BJ (cell line): ENCODE measurements around the gene ABLIM2. TPM values are rescaled to one million over a fixed set of nuclear protein-coding genes. Genes with fewer than 3 reads are reported as not detected.

ENCODE experiments used
- CTCF ChIA-PET: fragments of 350-600 bp; formaldehyde crosslinking; extraction: SDS; loops from one replicate; lab custom pipeline; 2021; ENCODE audit warnings: antibody characterized with exemption, inconsistent platforms; lab: Yijun Ruan, JAX
- POLR2A ChIA-PET: fragments of 300-600 bp; sonication (Branson Sonifier 250); formaldehyde crosslinking; extraction: SDS; loops from one replicate; lab custom pipeline; 2021; ENCODE audit warnings: antibody characterized with exemption; lab: Charles Lee
- DNase-seq: peaks from one replicate; pipeline ENCODE4 v3.0.0-alpha.2; 2011; ENCODE audit warnings: low read depth
- H3K27me3 ChIP-seq: 2 replicates; pipeline ENCODE4 v1.6.0; 2011; ENCODE audit warnings: low read length; ENCODE audit not compliant: control insufficient read depth, insufficient read depth
- H3K36me3 ChIP-seq: 2 replicates; pipeline ENCODE4 v1.5.1; 2011; ENCODE audit warnings: low read length; ENCODE audit not compliant: control insufficient read depth, insufficient read depth
- H3K4me3 ChIP-seq: 2 replicates; pipeline ENCODE4 v1.5.1; 2011; ENCODE audit warnings: low read depth, mild to moderate bottlenecking, control low read depth, low read length
- polyA plus RNA-seq: library from polyadenylated mRNA; depleted of rRNA; stranded (reverse); fragments of >200 nt; gene quantifications from 2 replicates; pipeline ENCODE4 v1.2.3, GENCODE V29; 2011
- TF ChIP-seq, protein P1 (sequence below): IDR thresholded peaks from 2 replicates; pipeline ENCODE4 v1.5.1; 2011; ENCODE audit warnings: low read depth, mild to moderate bottlenecking, control low read depth, inconsistent platforms, low read length, moderate library complexity; ENCODE audit not compliant: insufficient read depth

ABLIM2 gene
- polyA plus RNA-seq, 1 experiment, result 0.07 TPM

DNA sequence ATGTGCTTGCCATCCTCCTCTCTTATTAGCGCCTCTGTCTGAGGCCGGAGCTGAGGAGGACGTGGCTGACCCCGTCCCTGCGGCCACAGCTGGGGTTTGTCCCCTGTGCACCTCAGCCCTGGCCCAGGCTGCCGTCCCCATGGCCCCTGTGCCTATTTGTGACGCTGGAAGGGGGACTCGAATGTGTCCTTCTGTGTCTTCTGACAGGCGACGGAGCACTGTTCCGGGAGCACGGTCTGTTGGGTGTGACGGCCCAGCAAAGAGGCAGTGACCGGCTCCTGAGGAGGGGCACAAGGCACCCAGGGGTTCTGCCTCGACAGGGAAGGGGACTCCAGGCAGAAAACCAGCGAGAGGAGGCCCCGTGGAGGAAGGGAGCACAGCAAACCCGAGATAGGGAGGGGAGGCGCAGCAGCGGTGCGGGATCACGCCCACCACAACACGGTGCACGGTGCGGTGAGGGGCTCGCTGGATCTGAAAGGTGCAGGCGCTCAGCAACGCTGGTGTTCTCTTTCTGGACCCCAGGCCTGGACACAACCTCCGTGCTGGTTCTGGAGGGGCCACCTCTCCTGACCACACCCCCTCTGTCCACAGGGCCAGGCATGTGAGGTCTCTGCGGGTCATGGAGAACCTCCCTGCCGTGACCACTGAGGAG is 46.1 kb upstream of the ABLIM2 start:
- TF ChIP-seq, protein P1, sequence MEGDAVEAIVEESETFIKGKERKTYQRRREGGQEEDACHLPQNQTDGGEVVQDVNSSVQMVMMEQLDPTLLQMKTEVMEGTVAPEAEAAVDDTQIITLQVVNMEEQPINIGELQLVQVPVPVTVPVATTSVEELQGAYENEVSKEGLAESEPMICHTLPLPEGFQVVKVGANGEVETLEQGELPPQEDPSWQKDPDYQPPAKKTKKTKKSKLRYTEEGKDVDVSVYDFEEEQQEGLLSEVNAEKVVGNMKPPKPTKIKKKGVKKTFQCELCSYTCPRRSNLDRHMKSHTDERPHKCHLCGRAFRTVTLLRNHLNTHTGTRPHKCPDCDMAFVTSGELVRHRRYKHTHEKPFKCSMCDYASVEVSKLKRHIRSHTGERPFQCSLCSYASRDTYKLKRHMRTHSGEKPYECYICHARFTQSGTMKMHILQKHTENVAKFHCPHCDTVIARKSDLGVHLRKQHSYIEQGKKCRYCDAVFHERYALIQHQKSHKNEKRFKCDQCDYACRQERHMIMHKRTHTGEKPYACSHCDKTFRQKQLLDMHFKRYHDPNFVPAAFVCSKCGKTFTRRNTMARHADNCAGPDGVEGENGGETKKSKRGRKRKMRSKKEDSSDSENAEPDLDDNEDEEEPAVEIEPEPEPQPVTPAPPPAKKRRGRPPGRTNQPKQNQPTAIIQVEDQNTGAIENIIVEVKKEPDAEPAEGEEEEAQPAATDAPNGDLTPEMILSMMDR, result no peak
- DNase-seq, result no peak
- Histone ChIP-seq H3K4me3 (no peak overlapping the region), H3K27me3 (peaks cover 1% of the 10 kb centered on the region; the same call in 1 of the 2 replicates), H3K36me3 (no peaks in the 10 kb centered on the region)
- ChIA-PET CTCF (no interaction called here), POLR2A (no interaction called here)

DNA sequence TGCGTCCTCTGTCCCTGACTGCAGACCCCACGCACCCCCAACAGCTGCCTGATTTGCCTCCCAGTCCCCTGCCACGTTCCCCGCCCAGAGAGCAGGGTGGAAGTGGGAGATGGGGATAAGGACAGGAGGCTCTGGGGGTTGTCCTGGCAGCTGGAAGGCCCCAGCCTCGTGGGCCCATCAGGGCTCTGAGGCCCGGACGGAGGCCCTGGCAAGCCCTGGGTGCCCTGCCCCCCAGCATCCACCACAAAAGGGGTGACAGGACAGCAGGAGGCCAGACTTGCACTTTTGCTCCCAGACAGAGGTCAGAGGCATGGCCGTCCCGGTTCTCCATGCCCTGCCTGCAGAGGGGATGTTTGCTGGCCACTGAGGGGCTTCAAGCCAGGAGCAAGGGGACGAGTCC is 45.2 kb upstream of the ABLIM2 start:
- Histone ChIP-seq H3K36me3 (no peaks in the 10 kb centered on the region), H3K27me3 (peaks cover 1% of the 10 kb centered on the region; the same call in 1 of the 2 replicates), H3K4me3 (no peak overlapping the region)
- ChIA-PET CTCF (no interaction called here), POLR2A (no interaction called here)
- TF ChIP-seq, protein P1, result no peak
- no peak for DNase-seq

DNA sequence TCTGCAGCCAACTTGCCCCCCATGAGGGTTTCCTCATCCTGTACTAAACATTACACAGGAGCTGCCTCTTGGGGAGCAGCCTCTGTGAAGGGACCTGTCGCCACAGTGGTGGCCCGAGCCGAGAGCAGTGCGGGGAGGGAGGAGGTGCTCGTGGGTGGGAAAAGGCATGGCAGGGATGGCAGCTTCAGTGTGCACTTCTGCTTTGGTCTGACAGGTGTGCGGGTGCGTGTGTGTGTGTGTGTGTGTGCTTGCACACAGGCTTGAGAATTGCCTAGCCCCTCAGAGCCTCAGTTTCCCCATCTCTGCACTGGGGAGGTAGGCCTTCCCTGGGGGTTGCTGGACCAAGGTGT is 44.4 kb upstream of the ABLIM2 start:
- H3K27me3 ChIP-seq, result peaks cover 1% of the 10 kb centered on the region; the same call in 1 of the 2 replicates
- POLR2A ChIA-PET, result no interaction called here
- H3K36me3 ChIP-seq, result no peaks in the 10 kb centered on the region
- H3K4me3 ChIP-seq, result no peak overlapping the region
- TF ChIP-seq, protein P1, result no peak
- CTCF ChIA-PET, result interaction anchor here (2.1 kb wide), 1 partner anchor 26 kb away, joined by 7 read pairs; no protein-coding TSS in a partner anchor
- no peak for DNase-seq

DNA sequence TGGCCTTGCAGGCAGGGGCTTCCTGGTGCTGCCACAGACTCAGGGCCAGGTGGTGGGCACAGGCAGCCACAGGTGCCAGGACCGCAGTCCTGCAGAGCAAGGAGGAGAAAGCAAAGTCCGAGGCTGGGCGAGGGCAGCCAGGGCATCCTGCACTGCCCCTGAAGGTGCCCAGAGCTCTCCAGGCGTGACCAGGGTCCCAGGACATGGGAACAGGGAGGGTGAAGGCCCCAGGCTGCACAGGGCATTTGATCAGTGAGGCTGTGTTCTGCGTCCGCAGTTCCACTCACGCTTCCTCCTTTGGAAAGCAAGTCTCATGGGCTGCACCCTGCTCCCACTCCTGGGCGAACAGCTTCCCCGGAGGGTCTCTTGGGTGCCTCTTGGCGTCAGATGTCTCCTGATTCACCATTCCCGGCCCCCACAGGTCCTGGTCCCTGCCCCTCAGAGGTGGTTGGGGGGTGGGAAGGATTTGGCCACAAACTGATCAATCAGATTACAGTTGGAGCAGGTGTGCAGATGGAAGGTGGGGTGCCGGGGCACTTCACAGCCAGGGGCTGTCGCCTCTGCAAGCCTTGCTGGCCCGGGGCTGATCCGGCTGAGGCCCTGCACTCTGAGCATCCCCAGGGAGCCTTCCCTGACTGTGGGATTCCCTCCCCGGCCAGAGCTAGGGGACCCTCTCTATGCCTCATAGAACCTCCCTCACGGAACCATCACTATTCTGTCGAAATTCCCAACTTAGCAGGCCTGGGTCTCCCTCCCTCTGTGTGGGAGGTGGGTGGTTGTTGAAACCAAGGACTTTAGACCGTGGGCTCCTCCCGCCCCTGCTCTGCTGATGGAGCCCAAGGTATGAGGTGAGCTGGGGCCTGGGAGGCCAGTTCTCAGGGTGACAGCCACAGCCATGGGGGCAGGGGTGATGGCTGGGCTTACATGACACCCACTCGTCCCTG is 43.8 kb upstream of the ABLIM2 start:
- ChIA-PET POLR2A (no interaction called here), CTCF (interaction anchor here (2.1 kb wide), 1 partner anchor 26 kb away, joined by 7 read pairs; no protein-coding TSS in a partner anchor)
- H3K27me3 ChIP-seq, result 0 out of 2 replicates have a peak, but pooled peaks cover 1% of the 10 kb centered on the region
- no peak for DNase-seq
- no peaks in the 10 kb centered on the region for H3K36me3 ChIP-seq
- H3K4me3 ChIP-seq, result no peak overlapping the region
- TF ChIP-seq, protein P1, result no peak

DNA sequence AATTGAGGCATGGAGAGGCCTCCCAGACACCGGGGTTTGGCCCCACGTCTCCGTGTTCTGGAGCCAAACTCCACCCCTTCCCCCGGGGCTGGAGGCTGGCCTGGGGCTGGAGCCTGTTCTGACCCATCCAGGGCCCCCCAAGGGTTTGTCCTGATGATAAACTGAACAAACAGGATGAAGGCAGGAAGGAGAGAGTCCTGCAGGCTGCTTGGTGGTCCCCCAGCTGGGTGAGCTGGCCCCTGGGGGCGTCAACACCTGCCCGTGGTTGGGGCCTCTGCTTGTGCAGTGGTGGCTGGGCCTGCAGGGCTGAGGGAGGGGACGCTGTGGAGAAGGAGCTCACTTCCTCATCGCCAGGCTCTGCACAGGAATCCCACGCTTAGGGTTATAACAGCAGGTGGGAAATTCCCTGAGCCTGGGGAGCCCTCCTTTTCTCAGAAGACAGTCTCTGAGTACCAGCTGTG is 42.7 kb upstream of the ABLIM2 start:
- DNase-seq, result no peak
- Histone ChIP-seq H3K4me3 (no peak overlapping the region), H3K36me3 (no peaks in the 10 kb centered on the region), H3K27me3 (0 out of 2 replicates have a peak, but pooled peaks cover 1% of the 10 kb centered on the region)
- ChIA-PET CTCF (interaction anchor here (2.1 kb wide), 1 partner anchor 25 kb away, joined by 7 read pairs; no protein-coding TSS in a partner anchor), POLR2A (no interaction called here)
- TF ChIP-seq, protein P1, result no peak
